Medulla oblongata (tissue), 1 donor: ENCODE measurements around the gene CDKAL1.

Source experiments
- DNase-seq: peaks from one replicate; pipeline ENCODE4 v3.0.0-alpha.2; 2015; ENCODE audit errors: extremely low spot score

Gene CDKAL1

DNA sequence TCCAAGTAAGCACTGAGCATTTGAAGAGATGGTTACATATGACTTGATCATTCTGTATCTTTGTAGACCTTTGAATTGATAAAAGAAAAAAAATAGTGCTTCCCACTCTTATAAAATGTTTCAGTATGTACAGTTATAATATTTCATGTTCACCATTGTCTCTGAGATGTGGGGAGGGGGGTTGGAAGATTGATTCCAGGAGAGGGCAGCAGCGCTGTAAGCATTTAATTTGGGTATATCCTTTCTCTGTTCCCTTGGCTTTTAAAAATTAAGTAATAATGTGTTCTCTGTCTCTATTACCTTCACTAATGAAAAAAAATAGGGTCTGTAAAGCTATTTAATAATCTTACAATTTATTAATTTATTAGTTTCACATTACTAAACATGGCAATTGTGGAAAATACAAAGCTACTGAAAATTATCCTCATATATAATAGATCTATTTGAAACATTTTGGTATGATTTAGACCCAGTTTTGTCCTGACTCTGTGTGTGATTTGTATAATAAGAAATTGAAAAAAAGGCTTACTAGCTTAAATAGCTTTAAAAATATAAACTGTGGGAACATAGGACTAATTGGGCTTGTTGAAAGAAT is 341.2 kb downstream of the CDKAL1 start:
- no peak for DNase-seq

- no peak for DNase-seq
Observed at GRCh38 chr6:20876036-20876435, 341.8 kb downstream of the CDKAL1 start.

- no peak for DNase-seq
Observed at GRCh38 chr6:20876561-20876960, 342.3 kb downstream of the CDKAL1 start.

DNA sequence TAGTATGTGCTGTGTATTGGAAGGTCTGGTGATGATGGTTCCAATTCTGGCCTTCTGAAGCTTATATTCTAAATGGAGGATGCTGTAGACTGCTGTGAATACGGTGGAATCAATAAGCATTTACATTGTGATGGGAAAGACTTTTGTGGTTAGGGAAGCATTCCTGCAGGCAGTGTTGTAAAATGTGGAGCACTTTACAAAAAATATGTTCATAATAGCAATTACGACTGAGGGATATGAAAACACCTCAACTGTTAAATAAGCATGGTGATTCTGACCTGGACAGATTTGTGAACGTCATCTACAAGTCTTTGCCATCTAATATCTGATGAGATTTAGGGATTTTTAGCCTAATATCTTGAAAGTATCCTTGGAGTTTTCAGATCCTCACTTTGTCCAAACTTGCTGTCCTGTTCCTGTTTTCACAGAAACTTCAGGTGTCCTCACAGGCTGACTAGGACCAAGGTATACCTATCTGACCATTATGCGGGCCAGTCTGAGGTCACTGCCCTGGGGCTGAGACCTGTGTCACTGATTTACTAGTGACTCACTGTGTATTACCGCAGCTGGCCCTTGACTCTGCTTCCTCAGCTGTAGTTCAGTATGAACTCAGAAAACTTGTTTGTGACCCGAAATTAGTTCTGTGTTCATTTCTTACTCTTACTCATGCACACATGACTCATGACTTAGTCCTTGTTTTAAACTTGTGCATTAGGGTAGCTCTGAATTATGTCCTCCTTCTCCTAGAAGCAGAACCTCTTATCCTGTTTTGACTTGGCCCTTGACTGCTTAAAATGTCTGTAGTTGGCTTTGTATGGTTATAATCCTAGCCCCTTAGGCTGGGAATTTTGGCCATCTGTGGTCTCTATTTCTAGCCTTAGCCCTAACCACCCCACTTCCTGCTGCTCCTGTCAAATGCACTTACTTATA is 343.0 kb downstream of the CDKAL1 start:
- no peak for DNase-seq

DNA sequence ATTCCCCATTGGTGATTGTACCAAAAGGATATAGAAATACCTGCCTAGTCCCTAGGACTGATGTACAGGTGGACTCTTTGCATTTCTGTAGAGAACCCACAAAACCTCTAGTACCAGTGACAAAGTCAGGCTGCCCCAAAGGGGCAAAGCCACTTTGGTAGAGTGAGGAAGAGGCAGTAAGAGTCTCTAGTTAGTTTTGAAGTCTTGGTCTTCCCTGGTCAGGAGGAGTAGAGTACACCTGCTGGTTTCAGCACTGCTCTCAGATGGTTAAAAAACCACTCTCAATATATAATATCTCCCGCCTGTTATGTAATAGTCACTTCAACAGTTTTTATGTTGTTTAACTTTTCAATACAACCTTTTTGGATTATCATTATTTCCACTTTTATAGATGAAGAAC is 344.9 kb downstream of the CDKAL1 start:
- DNase-seq: no peak

DNA sequence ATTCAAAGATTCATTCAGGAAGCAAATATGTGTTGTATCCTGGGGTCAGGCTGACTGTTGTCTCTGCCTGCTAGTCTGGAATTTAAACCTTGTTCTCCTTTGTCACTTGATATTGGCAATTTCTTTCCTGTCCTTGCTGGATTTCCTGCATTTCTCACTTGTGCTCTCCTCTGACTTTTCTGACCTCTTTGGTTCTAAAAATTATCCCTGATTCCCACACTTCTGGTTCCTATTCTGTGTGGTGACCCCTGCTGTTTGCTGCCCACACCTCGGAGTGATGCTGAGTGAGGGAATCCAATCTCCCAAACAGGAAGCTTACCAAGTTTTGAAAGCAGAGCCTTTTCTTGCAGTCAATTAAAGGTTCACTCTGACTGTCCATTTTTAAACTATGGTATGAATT is 345.3 kb downstream of the CDKAL1 start:
- no peak for DNase-seq

- DNase-seq: no peak
Observed at GRCh38 chr6:20881365-20881764, 347.1 kb downstream of the CDKAL1 start.

- DNase-seq: no peak
Observed at GRCh38 chr6:20882014-20882413, 347.8 kb downstream of the CDKAL1 start.

- DNase-seq: no peak
Observed at GRCh38 chr6:20885076-20885475, 350.8 kb downstream of the CDKAL1 start.

- no peak for DNase-seq
Observed at GRCh38 chr6:20891161-20891560, 356.9 kb downstream of the CDKAL1 start.

DNA sequence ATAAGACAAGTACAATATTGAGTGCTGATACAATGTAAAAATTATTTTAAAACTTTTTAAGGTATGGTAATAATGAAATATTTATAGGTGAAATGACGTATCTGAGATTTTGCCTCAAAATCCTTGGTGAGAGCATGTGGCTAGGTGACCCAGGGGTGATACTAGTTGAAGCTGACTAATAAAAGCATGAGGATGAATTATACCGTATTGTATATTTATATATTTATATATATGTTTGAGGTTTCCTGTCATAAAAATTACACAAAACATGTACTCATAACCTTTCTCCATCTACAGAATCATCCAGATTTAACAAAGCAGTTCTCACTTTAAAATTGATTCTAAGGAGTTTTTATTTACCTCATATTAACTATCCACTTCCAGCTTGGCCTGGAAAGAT is 358.1 kb downstream of the CDKAL1 start:
- DNase-seq: no peak

DNA sequence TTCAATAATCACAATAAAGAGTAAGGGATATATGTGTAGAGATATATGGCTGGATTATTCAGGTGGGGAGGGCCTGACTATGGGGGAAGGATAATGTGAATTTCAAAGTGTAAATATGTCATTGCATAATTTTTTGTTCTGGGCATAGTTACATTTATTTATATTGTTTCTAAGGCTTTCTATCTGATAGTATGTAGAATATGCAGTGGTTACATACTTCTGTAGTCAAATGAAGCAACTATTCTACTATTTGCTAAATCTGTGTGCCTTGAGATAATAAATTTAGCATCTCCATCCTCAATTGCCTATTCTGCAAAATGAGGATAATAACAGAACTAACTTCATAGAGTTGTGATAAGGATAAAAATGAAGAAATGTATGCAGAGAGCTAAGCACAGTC is 359.2 kb downstream of the CDKAL1 start:
- DNase-seq: no peak

- no peak for DNase-seq
Observed at GRCh38 chr6:20900389-20901160, 366.3 kb downstream of the CDKAL1 start.

- DNase-seq: no peak
Observed at GRCh38 chr6:20905377-20905776, 371.1 kb downstream of the CDKAL1 start.

GRCh38 chr6:20906945-20907344 is 372.7 kb downstream of the CDKAL1 start:
- no peak for DNase-seq

DNA sequence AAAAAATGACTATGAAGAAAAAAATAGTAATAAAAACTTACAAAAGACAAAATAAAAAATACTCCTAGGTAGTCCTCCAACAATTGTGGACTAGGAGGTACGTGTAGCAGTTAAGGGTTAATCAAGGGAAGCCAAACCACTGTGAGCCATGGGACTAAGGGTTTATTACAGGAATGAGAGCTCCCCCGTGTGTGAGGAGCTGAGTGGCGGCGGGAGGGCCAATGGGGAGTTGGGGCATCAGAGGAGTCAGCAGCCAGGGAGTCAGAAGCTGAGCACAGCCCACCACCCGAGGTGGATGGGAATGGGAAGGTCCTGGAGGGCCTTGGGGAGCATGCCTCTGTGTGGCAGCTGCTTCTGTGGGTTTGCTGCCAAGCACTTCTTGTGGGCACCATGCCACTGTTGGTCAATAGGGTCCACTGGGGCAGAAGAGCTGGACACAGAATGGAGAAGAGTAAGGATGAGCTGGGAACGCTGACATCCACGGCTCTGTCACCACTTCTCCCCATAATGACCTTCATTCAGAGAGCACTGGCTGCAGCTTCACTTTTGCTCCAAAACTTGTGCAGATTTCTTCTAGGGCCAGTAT is 373.3 kb downstream of the CDKAL1 start:
- DNase-seq: no peak

GRCh38 chr6:20909621-20910020 is 375.4 kb downstream of the CDKAL1 start:
- no peak for DNase-seq

DNA sequence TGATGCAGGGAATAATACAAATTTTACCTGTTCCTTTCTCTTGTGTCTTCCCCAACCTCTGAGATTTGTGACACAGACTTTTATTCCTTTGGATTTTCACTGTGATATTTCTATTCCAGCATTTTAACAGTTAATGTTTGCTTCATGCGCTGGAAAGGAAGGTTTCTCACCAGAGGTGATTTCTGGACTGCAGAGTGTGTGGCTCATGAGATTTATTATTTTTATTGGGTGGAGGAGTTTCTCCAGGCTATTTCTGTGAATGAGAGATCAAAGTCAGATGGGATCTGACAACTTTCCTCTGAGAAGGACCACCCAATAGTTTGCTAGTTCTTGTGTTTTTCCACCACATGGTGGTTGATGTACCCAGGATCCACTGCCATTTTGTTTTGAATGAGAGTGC is 377.5 kb downstream of the CDKAL1 start:
- no peak for DNase-seq

- DNase-seq: no peak
Observed at GRCh38 chr6:20915156-20915555, 380.9 kb downstream of the CDKAL1 start.

GRCh38 chr6:20915626-20916025 is 381.4 kb downstream of the CDKAL1 start:
- no peak for DNase-seq

DNA sequence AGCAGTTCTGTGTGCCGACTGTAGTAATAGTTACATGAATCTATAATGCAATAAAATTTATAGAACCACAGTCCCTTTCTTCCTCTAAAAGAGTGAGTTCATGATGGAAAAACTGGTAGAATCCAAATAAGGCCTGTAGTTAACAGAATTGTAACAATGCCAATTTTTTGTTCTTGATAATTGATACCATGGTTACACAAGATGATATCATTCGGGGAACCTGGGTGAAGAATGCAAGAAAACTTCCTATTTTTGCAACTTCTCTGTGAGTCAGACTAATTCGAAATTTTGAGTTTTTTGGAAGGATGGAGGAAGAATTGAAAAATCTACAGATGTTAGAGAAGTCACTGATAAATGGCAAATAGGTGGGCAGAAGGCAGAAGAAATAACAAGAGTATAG is 381.8 kb downstream of the CDKAL1 start:
- no peak for DNase-seq

- no peak for DNase-seq
Observed at GRCh38 chr6:20918868-20919267, 384.6 kb downstream of the CDKAL1 start.
